HG03342 (cell line): Measurements from ENCODE around the gene EPHB1.
"Not testable (repeated sequence)": the region's sequence is repeated elsewhere in the genome, so short reads cannot be mapped to it uniquely, and the experiment has no call there.

Experiments used
- ATAC-seq: cut with Tn5 transposase; IDR thresholded peaks from one replicate; pipeline ENCODE4 v1.9.1; 2021; ENCODE audit warnings: mild to moderate bottlenecking, moderate library complexity; ENCODE audit not compliant: unreplicated experiment

EPHB1 gene

DNA sequence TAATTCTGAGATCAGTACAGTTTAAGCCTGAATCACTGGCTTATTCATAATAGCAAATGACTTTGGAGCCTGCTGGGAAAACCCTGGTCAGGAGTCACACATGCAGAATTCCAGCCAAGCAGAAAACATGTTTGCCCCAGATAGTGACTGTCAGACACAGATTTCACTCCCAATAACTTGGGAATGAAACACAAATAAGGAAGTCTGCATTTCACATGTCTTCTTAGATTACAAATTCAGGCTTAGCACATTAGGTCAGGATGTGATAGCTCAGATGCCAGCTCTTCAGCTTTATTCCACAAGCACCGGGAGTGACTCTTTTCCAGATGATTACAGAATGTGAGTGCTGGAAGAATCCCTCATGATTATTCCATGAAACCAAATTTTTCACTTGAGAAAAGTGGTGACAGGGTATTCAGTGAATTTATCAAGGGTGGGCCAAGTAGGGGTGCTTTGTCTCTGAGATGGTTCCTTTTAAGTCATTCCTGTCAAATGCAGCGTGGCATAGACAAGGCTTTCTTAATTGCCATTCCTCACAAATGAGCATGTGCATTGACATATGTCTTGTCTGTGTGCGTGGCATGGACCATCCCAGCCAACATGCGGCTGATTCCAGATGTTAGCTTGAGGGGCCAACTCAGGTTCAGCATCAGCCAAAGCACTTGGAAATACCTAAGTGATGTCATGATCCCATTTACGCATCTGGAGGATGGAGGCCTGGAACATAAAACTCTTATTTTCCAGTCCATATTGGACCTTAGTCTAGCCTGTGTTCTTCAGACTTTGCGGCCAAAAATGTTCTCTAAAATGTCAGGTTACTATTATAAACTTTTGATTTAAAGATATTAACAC, 191.0 kb downstream of the EPHB1 start:
- no peak for ATAC-seq

DNA sequence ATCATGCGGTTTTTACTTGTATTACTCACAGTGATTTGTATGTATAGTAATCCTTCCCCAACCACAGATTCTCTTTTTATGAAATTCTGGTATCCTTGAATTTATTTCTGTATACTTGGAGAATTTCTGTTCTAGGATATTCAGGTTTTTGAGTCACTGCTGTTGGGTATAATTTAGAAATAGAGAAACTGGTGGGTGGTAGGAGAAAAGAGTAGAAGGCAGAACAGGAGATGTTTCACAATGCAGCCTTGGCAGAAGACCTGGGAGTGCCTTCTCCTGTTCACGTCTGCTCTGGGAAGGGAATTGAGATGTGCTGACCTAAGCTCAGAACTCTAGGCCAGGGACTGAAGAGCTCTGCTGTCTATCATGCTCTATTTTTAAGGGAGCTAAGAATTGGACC, 193.6 kb downstream of the EPHB1 start:
- no peak for ATAC-seq

DNA sequence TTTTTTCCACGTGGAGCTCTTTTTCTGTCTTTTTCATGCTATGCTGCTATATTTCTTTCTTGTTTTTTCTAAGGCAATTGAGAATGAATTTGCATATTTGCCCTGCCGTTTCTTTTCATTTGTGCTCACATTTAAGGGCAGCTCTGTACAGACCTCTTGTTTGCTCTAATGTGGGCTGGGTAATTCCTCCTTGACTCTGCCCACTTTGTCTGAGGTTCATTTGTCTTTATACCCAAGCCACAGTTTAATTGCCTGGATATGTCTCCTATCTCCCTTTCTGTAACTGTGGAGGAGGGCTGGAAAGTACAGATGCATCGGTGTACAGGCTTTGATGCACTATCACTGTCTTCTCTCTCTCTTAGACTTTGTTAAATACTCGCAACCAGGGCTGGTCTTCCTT, 195.9 kb downstream of the EPHB1 start:
- ATAC-seq, result no peak

DNA sequence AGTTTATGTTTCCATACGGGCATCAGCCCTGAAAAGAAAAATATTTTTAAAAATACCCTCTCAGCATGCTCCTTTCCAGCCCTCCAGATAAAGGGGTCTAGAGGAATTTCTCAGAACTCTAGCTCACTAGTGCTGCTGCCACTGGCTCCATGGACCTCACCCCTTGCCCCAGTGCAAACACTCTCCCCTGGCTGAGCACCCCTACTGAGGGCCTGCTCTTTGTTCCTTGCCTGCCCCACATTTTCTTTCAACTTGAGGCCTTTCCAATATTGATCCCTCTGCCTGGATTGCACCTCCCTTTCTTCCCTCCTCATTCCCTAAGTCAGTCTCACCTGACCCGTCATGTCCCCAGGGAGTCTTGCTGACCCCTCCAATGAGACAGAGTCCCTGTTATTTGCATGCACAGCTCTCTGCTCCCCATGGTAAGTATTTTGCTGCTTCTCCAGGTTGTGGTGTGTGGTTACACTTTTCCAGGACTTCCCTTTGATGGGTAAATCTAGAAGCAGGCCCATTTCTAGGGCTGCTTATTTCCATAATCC, 196.5 kb downstream of the EPHB1 start:
- ATAC-seq, result no peak

DNA sequence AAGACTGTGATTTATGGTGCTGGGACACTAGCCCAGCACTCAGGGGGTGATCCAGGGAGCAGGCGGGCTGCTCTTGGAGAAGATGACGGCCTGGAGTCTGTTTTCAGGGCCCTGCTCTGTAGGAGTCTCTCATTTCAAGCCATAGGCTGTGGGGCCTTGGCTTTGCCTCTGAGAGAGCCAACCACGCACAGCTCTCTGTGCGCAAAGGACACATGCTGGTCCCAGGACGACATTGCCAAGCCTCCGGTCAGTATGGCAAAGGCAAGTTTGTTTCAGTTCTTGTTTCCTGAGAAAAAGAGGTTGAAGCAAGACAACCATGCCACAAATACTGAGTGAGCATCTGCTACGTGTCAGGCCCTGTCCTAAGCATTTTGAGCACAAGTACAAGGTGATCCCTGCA, 197.1 kb downstream of the EPHB1 start:
- ATAC-seq, result no peak

DNA sequence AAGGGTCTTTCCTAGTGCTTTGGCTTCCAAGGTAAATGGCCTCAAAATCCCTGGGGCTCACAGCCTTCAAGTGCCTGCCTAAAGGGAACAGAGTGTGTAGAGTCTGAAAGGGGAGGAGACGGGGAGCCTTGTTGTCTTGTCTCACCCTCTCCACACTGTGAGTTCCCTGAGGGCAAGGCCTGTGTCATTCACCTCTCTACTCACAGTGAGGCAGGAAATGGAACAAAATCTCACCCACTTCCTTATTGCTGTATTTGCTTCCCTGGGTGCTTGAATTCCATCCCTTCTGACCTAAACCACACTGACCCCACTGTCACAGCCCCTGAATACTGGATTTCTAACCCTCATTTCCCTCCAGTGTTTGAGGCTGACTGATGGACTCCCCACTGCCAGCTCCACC, 197.5 kb downstream of the EPHB1 start:
- ATAC-seq, result no peak

DNA sequence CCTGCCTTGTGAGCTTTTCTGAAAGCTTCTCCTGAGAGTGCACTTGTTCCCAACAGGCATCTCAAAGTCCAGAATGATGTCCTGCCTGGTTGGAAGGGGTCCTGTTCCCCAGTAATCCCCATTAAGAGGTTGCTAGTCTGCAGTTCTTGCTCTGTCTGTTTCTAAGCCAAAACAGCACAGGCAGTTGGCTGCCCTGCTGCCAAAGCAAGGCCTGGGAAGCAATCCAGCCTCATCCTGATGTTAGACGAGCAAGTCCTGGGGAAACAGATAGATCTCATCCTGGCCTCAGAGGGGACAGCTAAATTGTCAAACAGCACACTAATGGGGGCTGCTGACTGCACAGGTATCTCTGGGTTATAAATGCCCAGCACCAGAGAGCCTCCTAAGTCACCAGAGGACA, 198.0 kb downstream of the EPHB1 start:
- ATAC-seq, result no peak

DNA sequence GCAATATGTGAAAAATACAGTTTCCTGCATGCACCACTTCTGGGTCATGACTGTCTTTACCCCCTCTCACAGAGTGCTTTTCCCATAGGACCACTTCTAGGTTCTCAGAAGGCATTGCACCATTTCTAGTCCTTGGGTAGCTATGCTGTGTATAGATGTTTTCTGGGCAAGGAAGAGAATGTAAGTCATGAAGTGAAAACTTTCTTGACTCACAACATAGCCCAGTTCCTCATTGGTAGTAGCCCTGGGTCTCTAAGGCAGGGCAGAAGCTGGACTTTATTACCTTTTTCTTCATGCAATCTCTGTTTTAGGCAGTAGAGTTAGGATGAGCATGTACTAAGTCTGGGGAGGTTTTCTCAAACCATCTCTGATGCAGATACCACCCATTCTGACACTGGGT, 203.1 kb downstream of the EPHB1 start:
- ATAC-seq, result no peak

DNA sequence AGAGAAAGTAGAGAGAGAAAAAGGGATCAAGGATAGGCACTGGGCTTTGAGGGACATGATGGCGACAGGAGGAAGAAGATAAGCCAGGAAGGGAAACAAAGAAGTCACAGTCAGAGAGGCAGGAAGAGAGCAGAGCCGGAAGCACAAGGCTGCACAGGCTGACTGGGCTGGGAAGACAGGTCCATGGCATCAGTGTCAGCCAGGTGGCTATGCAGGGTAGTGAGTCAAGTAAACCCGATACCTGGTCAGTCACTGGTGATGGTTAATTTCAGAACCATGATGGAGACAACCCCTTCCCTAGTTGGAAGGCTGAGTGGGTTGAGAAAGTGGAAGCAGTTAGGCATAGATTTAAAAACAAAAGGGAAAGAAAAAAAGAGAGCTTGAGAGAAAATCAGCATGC, 203.8 kb downstream of the EPHB1 start:
- ATAC-seq, result no peak

DNA sequence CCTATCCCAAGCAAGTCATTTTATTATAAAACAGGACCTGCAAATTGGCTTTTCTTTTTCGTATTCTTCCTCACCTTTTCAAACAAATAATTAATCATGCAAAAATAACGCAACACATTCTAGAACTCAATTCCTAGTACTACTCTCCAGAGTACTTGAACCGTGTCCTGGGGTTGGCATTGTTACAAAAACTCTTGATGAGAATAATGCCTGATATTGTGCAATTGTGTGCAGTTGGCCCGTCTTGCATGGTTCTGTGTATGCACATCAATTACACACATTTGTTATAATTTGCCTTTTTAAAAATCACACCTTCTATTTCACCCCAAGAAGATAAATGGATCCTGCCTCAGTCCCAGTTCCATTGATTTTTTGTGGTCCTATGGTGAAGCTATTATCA, 205.4 kb downstream of the EPHB1 start:
- ATAC-seq, result no peak

DNA sequence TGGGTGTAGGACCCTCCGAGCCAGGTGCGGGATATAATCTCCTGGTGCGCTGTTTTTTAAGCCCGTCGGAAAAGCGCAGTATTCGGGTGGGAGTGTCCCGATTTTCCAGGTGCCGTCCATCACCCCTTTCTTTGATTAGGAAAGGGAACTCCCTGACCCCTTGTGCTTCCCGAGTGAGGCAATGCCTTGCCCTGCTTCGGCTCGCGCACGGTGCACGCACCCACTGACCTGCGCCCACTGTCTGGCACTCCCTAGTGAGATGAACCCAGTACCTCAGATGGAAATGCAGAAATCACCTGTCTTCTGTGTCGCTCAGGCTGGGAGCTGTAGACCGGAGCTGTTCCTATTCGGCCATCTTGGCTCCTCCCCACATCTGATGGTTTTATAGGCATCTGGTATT, 210.6 kb downstream of the EPHB1 start:
- ATAC-seq, result not testable (repeated sequence)

DNA sequence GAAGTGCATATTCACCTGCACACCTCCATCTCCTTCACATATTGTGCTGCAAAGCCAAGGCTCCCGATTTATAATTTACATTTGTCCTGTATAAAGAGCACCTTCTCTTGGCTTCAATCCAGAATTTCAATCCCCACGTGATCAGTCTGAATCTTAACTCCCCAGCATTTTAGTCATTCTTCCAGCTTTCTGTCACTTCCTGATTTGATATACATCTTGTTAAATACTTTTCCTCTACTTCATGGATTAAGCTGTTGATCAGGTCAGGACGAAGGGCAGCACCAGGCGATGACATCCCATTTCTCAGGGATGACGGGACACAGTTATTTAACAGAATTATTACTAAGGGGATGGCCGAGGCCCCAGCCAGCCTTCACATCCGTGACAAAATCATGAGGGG, 212.5 kb downstream of the EPHB1 start:
- ATAC-seq, result no peak

DNA sequence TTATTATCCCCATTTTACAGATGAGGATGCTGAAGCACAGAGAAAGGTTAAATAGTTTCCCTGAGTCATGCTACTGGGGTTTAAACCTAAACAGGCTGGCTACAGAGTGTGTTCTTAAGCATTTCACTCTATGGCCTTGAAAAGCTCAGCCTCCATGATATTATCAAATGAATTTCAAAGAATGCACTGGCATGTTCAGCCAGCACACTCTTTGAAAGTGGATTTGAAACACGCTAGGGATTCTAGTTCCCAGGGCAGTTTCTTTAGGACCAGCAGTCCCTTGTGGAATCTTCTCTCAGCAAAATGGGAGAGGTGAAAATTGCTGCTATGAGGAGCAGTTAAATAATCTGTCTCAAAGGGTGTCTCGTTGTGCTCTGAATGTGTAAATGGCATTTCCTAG, 213.3 kb downstream of the EPHB1 start:
- ATAC-seq, result no peak

DNA sequence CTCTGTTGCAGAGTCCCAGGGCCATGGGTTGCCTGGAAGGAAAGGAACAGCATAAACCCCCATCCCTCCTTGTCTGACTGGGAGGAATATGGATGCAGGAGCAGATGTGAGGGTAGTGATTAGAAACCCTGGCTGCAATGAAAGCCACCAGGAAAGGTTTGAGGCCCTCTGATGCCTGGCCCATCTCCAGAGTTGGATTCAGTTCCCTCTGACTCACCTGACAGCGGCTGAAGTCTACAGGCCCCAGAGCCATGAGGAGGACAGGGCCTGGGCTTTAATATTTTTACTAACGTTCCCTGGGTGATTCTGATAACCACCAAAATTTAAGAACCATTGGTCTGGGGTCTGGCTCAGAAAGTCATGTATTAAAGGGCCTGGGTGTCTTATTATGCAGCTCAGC, 214.0 kb downstream of the EPHB1 start:
- no peak for ATAC-seq

DNA sequence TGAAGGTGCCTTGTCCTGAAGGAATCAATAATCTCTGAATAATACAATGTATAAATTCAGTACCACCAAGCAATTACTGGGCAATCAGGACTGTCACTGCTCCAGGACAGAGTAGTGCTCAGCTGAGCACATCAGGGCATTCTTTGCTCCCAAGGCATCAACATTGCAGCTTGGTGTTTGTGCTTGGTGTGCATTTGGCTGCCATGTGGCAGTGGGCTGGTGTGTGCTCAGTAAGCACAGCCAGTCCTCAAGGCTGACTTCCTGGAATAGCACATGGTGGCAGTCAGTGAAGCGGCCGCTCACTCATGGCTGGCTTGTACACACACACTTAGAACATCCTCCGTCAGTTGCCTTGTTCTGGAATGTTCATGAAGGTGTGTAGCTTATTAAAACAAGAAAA, 217.0 kb downstream of the EPHB1 start:
- ATAC-seq, result no peak

DNA sequence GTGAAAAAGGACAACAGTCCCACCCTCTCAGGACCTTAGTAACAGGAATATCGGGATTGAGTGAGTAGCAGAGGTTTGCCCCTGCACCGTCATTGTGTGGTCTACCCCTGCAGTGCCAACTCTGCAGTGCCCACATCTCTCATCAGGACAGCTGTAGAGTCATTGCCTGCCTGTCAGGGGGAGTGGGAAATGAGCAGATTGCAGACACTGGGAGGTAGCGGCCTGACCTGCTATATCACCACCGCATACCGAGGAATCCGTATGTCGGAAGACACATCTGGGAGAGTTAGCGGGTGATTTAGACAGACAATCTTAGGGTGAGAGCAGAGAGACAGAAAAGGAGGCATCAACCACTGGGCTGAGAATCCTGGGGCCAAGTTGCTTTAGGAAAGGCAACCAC, 218.1 kb downstream of the EPHB1 start:
- ATAC-seq, result no peak

DNA sequence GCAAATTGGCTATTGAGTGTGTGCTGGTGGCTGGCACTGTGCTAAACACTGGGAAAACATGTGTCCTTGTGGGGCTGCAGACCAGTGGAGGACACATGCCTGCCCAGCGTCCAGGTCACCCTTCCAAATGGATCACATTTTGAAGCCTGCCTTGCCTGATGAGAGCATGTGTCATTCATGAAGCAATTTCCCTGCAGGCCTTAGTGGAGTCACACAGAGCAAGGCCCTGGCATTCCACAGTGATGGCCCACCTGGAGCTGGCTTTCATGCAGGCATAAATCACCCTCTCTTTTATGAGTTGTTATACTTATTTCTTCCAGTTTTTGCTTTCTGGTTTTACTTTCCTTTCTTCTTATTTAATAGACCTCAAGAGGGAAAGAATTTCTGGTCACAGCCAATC, 219.5 kb downstream of the EPHB1 start:
- ATAC-seq, result no peak

DNA sequence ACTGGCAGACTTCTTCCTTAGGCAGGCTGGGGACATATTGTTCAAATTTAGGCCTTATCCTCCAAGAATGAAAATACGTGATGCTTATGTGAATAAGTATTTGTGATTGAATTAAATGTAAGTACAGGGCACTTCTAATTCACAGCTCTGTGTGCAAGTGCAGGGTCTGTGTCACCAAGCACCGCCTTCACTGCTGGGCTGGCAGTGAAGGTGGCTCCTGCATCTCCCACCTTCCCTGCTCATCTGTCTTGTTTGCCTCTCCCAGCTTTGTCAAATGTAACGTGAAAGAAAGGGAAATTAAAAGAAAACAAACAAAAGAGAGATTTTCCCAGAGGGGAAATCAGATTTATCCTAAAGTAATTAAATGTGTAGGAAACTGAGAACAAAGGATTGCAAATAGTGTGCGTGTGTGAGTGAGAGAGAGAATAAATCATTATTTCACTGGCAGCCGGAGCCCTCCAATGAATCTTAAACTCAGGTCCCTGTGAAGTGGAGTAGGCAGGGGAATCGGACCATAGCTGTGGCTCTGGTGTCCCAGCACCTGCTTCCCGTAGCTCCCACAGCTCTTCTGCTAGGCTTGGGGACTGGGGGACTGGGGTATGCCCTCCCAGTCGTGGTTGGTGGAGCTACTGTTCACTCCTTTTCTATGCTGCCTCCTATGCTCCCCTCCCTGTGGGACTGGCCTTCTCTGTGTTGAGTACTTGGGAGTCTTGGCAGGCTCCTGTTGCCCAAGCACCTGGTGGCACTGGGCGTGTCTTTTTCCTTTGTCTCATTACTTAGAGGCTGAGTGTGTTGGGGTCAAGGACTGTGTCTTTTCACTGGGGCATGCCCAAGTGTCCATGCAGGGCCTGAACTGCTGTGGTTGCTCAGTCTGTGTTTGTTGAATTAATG, 222.2 kb downstream of the EPHB1 start:
- ATAC-seq, result no peak

DNA sequence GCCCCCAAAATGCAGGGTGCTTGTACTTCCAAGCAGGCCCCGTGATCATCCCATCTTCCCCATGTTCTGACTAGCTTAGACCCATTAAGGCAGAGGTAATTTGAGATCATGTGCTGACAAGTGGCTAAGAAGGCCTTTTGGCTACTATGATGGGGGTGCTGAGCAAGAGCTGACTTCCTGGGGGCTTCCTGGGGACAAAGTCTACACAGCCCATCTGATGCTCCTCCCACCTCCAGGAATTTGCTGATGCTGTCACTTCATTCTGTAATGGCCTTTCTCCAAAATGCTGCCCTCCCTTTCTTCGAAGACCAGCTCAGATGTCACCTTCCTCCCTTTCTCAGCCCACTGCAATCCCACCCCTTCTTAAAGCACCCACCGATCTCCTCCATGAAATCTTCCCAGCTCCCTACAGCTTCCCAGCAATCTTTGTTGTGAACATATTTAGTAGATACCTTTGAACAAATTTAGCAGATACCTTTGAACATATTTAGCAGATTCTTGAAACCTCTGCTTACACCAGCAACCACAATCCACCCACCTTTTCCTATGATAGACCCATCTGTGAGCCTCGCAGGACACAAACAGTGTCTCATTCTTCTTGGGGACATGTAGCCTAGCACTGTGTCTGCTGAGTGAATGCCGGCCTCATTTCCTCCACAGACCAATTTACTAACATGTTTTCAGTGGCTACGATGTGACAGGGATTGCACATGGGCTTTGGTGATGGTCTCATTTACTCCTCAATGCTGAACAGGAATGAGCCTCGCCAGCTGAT, 223.3 kb downstream of the EPHB1 start:
- ATAC-seq, result no peak

DNA sequence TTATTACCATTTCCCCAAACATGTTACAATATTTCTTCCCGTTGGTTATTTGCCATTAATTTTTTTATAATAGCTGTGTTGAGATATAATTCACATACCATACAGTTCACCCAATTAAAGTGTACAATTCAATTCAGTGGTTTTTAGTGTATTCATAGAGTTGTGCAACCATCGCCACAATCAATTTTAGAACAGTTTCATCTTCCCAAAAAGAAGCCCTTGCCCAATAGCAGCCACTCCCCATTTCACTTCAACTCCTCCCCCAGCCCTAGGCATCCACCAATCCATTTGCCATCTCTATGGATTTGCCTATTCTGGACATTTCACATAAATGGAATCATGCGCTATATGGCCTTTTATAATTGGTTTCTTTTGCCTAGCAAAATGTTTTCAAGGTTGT, 225.1 kb downstream of the EPHB1 start:
- no peak for ATAC-seq

DNA sequence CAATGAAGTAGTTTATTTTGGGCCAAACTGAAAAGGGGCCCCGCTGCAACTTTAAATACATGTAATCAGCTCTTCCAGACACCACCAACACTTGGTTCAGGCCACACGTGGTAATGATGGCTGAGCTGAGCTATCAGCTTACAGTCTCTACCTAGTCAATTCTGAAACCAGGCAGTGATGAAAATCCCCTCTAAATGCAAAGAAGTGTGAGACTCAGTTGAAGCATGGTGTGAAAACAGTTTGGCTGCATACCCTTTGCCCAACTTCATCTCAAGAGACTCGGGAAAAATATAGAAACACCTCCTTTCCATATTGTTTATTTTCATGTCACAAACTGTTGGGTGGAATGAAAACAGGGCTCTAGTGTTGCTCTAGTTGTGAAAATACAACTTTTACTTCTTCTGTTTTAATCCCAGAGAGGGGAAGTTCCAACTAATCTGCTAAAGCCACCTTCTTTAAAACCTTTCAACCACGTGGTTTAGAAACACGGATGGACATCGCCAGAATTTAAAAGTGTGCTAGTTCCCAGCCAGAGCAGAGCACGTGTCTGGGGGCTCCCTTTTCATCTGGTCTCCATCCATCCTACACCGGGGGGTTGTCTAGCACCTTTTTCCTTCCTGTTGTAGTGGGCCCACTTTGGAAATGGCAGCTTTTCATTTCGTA, 229.1 kb downstream of the EPHB1 start:
- ATAC-seq, result no peak
